ENCODE data around the gene TAB3. TPM values are rescaled to one million over a fixed set of nuclear protein-coding genes. Genes with fewer than 3 reads are reported as not detected.

TAB3 gene
- total and polyA plus RNA-seq, 2 of the 4 experiments (the other 2 are of a cell fraction): 4.7 to 6.4 TPM

DNA sequence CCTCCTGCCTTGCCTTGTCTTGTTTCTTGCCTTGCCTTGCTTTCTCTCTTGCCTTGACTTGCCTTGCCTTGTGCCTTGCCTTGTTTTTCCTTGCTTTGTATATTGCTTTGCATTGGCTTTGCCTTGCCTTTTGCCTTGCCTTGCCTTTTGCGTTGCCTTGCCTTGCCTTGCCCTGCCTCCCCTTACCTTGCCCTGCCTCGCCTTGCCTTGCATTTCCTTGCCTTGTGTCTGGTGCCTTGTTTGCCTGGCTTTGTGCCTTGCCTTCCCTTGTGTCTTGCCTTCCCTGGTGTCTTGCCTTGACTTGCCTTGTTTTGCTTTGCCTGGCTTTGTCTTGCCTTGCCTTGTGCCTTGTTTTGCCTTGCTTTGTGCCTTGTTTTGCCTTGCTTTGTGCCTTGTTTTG, 89.7 kb downstream of the TAB3 start:
- H2BK120ac ChIP-seq (ENCODE audit: low read depth, low read length): no peak overlapping the region
- WGBS, 2 experiments (ENCODE audit: extremely low coverage in 2 of 2, insufficient read length in 1 of 2): 20% methylated on average over 1 of the region's 2 CpGs; no CpG with 5 or more reads in 1 of the 2 experiments
- no peaks in the 10 kb centered on the region for H4K20me1 ChIP-seq (ENCODE audit: insufficient read depth, low read length)
- no TSS peak for BruUV-seq (replicated peaks)
- H3K9me1 ChIP-seq (ENCODE audit: insufficient read depth, low read length): peaks cover 7% of the 10 kb centered on the region
- H2BK20ac ChIP-seq (ENCODE audit: low read depth, low read length): no peak overlapping the region
- CTCF ChIA-PET: no interaction called here
- no peak overlapping the region for H2BK5ac ChIP-seq (ENCODE audit: low read depth, low read length, poor library complexity, severe bottlenecking)
- no peaks in the 10 kb centered on the region for H3K4me1 ChIP-seq (ENCODE audit: control insufficient read depth, insufficient read depth, low read length)
- H3K36me3 ChIP-seq (ENCODE audit: control insufficient read depth, insufficient read depth, low read length): no peaks in the 10 kb centered on the region
- POLR2A ChIA-PET (ENCODE audit: unreplicated experiment): no interaction called here
- no peak for ATAC-seq (ENCODE audit: low read depth)
- no peak overlapping the region for H3K18ac ChIP-seq (ENCODE audit: low read depth, low read length)
- no peak overlapping the region for H3K23ac ChIP-seq (ENCODE audit: low read depth, low read length)
- no peak overlapping the region for H3K4me3 ChIP-seq (ENCODE audit: insufficient read depth, low read depth, low read length)
- no peak for DNase-seq
- no peak overlapping the region for H4K5ac ChIP-seq (ENCODE audit: low read depth, low read length)
- H2BK15ac ChIP-seq (ENCODE audit: low read depth, low read length): no peak overlapping the region
- intact Hi-C loops (cut with micrococcal nuclease) (no loop called here), in situ Hi-C loops (cut with MboI; ENCODE audit: low sequenced_read_pairs) (no loop called here), dilution Hi-C loops (cut with HindIII; ENCODE audit: low sequenced_read_pairs, unreplicated experiment) (no loop called here)
- no peak overlapping the region for H2AK5ac ChIP-seq (ENCODE audit: low read depth, low read length)
- no peak for TF ChIP-seq SMC3 (IDR thresholded peaks at IDR 0.05; ENCODE audit: low read depth, low read length)
- no peak for TF ChIP-seq CTCF (conservative IDR thresholded peaks at IDR 0.05; ENCODE audit: low read depth, low read length)
- TF ChIP-seq MAFK (IDR thresholded peaks at IDR 0.05; ENCODE audit: low read depth, low read length): no peak
- TF ChIP-seq, protein P1, sequence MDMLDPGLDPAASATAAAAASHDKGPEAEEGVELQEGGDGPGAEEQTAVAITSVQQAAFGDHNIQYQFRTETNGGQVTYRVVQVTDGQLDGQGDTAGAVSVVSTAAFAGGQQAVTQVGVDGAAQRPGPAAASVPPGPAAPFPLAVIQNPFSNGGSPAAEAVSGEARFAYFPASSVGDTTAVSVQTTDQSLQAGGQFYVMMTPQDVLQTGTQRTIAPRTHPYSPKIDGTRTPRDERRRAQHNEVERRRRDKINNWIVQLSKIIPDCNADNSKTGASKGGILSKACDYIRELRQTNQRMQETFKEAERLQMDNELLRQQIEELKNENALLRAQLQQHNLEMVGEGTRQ (IDR thresholded peaks at IDR 0.05; ENCODE audit: low read depth, low read length): no peak
- TF ChIP-seq MAZ (IDR thresholded peaks at IDR 0.05; ENCODE audit: borderline replicate concordance, low read depth, low read length): no peak
- no peak for TF ChIP-seq MXI1 (IDR thresholded peaks at IDR 0.05; ENCODE audit: borderline replicate concordance, low read depth, low read length)
- TF ChIP-seq BHLHE40 (IDR thresholded peaks at IDR 0.05; ENCODE audit: low read depth, low read length): no peak
- no peak for TF ChIP-seq POLR2A (IDR thresholded peaks at IDR 0.05; ENCODE audit: low read depth, low read length)
- TF ChIP-seq CEBPB (IDR thresholded peaks at IDR 0.05; ENCODE audit: low read depth, low read length): no peak
- no peak for TF ChIP-seq RCOR1 (IDR thresholded peaks at IDR 0.05; ENCODE audit: insufficient replicate concordance, low read length)
- TF ChIP-seq FOS (IDR thresholded peaks at IDR 0.05; ENCODE audit: low read depth, low read length): no peak
- TF ChIP-seq CHD1 (IDR thresholded peaks at IDR 0.05; ENCODE audit: low read depth, low read length): no peak
- TF ChIP-seq RAD21 (IDR thresholded peaks at IDR 0.05; ENCODE audit: low read length): no peak
- TF ChIP-seq, protein P2, sequence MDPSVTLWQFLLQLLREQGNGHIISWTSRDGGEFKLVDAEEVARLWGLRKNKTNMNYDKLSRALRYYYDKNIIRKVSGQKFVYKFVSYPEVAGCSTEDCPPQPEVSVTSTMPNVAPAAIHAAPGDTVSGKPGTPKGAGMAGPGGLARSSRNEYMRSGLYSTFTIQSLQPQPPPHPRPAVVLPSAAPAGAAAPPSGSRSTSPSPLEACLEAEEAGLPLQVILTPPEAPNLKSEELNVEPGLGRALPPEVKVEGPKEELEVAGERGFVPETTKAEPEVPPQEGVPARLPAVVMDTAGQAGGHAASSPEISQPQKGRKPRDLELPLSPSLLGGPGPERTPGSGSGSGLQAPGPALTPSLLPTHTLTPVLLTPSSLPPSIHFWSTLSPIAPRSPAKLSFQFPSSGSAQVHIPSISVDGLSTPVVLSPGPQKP (IDR thresholded peaks at IDR 0.05; ENCODE audit: borderline replicate concordance, low read depth, low read length): no peak
- TF ChIP-seq RFX5 (IDR thresholded peaks at IDR 0.05; ENCODE audit: low read depth, low read length): no peak
- TF ChIP-seq NFE2L2 (IDR thresholded peaks at IDR 0.05; ENCODE audit: low read depth, low read length): no peak
- H3K9ac ChIP-seq (ENCODE audit: low read depth, low read length): no peak overlapping the region
- H3K9me3 ChIP-seq (ENCODE audit: control insufficient read depth, insufficient read depth, low read length): peaks cover 24% of the 10 kb centered on the region
- no peak overlapping the region for H3K56ac ChIP-seq (ENCODE audit: extremely low read depth, insufficient read depth, low read length)
- no peak overlapping the region for H3K4ac ChIP-seq (ENCODE audit: low read depth, low read length)
- no peaks in the 10 kb centered on the region for H3K79me1 ChIP-seq (ENCODE audit: low read depth in 1 of 2, low read length in 2 of 2)
- no peak overlapping the region for H3K4me2 ChIP-seq (ENCODE audit: low read depth, low read length)
- H3K27me3 ChIP-seq (ENCODE audit: control insufficient read depth, insufficient read depth, low read length): no peaks in the 10 kb centered on the region
- H4K91ac ChIP-seq (ENCODE audit: insufficient read depth, low read depth, low read length): no peak overlapping the region
- H3K14ac ChIP-seq (replicated peaks; ENCODE audit: low read depth, low read length): no peak overlapping the region
- H3K27ac ChIP-seq (ENCODE audit: insufficient read depth, low read length): no peak overlapping the region
- H4K8ac ChIP-seq (ENCODE audit: low read depth in 2 of 2, low read length in 2 of 2): no peak overlapping the region
- no peak overlapping the region for H2AFZ ChIP-seq (replicated peaks; ENCODE audit: low read length, poor library complexity)
- no peak overlapping the region for H2AK9ac ChIP-seq (replicated peaks; ENCODE audit: low read depth, low read length, poor library complexity)

Data from IMR-90 (cell line).